HG03097 (cell line): ENCODE measurements around the gene MGAT5B.
"Not testable (repeated sequence)": the region's sequence is repeated elsewhere in the genome, so short reads cannot be mapped to it uniquely, and the experiment has no call there.

Source experiments
- ATAC-seq: cut with Tn5 transposase; IDR thresholded peaks from one replicate; pipeline ENCODE4 v1.9.1; 2021; ENCODE audit not compliant: unreplicated experiment, low FRiP score

The MGAT5B gene

DNA sequence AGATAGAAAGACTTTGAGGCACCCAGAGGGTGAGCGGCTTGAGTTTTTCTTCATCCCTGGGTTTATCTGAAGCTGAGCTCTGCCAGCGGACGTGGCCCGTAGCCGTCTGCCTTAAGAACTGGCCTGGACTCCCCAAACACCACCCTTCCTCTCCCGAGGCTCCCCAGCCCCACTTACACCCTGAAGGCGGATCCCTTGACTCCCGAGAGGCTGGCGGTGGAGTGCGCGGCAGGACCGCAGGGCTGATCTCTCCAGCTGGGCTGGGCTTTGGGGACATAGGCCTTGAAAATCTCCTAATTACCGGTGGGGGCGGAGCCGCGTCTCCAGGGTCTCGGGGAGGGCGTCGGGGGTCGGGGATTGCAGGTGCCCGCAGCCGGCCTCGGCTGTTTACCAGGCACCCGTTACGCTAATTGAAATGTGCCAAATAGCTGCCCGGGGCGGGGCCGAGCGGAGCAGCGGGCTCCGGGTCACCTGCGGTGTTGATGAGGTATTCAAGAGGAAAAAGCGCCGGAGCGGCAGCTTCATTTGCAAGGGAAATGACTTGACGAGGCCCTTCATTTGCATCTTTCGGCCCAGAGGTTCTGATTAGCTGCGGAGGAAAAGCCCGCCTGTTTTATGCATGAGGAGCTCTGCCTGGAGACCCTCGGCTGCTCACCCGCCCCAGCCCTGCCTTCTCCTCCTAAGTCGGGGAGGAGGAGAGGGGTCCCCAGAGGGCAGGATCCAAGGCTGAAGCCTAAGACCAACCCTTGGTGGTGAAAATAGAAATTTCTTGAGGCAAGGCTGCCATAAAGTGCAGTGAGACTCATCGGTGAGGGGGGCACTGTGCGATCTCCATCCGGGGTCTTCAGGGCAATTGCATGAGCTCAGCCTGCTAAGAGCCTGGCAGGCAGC is 100.7 kb downstream of the MGAT5B start:
- ATAC-seq: no peak

GRCh38 chr17:76969598-76970172 is 101.5 kb downstream of the MGAT5B start:
- no peak for ATAC-seq

DNA sequence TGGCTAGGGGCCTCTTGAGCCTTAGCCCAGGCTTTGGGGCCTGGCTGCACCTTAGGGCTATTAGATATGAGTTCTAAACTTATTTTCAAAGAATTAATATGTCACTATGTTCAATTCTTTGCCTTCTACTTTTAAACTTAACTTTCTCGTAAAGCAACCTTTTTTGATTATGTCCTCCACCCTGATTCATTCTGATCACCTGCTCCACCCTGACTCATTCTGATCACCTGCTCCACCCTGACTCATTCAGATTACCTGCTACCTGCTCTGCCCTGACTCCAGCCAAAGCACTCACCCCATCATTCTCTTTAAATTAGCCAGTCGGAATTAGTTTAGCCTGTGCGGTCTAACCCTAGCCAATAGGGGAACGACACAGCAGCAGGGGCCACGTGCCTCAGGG is 102.0 kb downstream of the MGAT5B start:
- not testable (repeated sequence) for ATAC-seq

- ATAC-seq: no peak
These were observed 103.9 kb downstream of the MGAT5B start for GRCh38 chr17:76972046-76972641.

DNA sequence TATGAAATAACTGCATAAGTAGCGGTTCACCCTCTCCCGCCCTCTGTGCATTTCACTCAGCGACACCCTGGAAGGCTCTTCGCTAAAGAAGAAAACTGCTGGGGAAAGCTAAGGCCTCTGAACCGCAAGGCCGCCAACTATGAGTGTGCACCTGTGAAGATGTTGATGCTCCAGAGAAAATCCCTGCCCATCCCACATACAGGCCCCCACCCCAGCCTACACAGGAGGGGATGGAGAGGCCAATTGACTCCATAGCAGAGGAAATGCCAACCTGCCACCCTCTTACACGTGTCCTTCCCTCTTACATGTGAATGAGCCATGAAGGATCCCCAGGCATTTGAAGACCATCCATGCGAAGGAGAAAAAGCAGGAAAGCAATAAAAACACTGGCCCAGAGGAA is 104.8 kb downstream of the MGAT5B start:
- ATAC-seq: no peak

DNA sequence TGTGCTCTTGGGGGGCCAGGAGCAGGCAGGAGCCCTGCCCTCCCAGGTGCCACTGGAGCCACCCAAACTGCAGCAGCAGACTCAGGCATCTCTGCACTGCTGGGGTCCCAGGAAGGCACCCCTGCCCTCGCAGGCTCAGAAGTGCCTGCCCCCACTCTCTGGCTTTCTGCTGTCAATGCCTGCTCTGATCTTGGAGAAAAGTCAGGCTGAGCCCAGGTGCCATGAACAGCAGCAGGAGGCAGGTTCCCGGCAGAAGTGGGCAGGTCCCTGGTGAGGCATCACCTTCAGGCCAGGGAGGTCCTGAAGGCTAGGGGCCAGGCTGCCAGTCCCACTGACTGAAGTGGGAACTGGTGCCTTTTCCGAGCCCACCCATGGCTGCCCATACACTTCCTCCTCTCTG is 106.5 kb downstream of the MGAT5B start:
- no peak for ATAC-seq

GRCh38 chr17:76978050-76978449 is 109.8 kb downstream of the MGAT5B start:
- not testable (repeated sequence) for ATAC-seq

GRCh38 chr17:76981545-76982295 is 113.5 kb downstream of the MGAT5B start:
- ATAC-seq: no peak

DNA sequence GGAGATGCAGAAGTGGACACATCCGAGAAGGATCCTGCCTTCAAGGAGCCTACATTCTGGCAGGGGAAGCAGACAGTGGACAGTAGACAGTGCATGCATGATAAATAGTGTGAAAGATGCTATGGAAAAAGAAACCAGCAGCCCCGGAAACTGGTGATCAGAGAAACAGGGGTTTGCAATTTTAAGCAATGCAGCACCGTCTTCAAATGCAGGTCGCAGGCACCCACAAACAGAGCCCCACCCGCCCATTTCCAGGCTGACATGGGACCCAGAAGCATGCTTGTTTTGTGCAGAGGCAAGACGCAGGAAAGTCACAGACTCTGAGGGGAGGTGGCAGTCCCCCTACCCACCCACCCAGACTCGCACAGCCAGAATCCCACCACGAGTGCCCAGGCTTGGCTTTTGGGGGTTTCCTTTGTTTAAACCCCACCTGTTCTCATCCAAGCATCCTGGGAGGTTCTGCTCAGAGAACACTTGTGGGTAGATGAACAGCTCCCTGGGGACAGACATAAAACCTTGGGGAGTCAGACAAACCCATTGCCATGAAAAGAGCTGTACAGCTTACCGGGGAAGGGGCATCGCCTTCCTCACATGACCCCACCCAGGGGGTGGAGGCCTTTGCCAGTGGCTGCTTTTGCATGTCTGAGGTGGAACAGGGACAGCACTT is 114.3 kb downstream of the MGAT5B start:
- no peak for ATAC-seq

- ATAC-seq: no peak
These were observed 115.0 kb downstream of the MGAT5B start for GRCh38 chr17:76983075-76983775.

GRCh38 chr17:76986365-76986764 is 118.2 kb downstream of the MGAT5B start:
- no peak for ATAC-seq

GRCh38 chr17:76987486-76988093 is 119.4 kb downstream of the MGAT5B start:
- no peak for ATAC-seq

- ATAC-seq: no peak
These were observed 120.6 kb downstream of the MGAT5B start for GRCh38 chr17:76988796-76989195.

GRCh38 chr17:76989519-76989918 is 121.3 kb downstream of the MGAT5B start:
- no peak for ATAC-seq

- ATAC-seq: no peak
These were observed 124.7 kb downstream of the MGAT5B start for GRCh38 chr17:76992891-76993290.

- no peak for ATAC-seq
These were observed 125.4 kb downstream of the MGAT5B start for GRCh38 chr17:76993651-76994050.

- no peak for ATAC-seq
These were observed 126.0 kb downstream of the MGAT5B start for GRCh38 chr17:76994237-76994637.

DNA sequence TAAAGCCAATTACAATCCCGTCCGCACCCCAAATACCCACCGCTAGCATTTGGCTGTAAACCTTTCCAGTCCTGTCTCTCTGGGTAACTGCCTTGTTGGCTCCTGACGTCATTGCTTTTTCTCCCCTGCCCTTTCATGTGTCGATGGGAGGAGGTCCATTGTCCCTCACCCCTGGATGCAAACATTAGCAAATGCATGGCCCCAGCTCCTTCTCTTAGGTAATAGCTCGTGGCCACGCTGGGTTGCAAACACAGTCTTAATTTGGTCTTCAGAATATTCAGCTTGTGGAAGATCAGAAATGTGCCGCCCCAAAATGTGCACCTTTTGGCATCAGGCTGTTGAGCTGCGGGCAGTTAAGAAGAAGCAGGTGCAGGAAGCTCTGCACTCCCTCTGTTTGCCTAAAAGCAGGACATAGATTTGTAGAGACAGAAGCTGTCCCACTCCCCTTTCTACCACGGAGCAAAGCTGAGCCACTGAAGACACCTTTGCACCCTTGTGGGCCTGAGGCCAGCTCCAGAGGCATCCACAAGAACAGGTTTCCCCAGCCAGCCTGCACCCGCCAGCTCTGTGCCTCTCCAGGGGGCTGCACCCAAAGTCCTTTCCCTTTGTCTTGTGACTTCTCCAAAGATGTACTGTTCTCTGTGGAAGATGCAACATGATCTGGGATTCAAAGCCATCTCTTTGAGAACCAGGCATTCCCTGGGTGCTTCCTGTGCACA is 127.3 kb downstream of the MGAT5B start:
- no peak for ATAC-seq
